Mesenchymal stem cell (in vitro differentiated cells and primary cell): Measurements from ENCODE around the gene EPHA10.
"Not testable (repeated sequence)": the region's sequence is repeated elsewhere in the genome, so short reads cannot be mapped to it uniquely, and the experiment has no call there.

Source experiments
- DNase-seq: peaks from one replicate; pipeline ENCODE4 v3.0.0-alpha.2; 2013
- H2AFZ ChIP-seq: one replicate; pipeline ENCODE4 v1.6.1; 2013; ENCODE audit warnings: low read depth, mild to moderate bottlenecking, control low read depth, inconsistent platforms, low read length, moderate library complexity
- H2AK5ac ChIP-seq: 2 replicates; pipeline ENCODE4 v1.6.1; 2013; ENCODE audit warnings: low read length, moderate library complexity, mild to moderate bottlenecking, inconsistent platforms; ENCODE audit not compliant: severe bottlenecking
- H2BK120ac ChIP-seq: one replicate; pipeline ENCODE4 v1.6.1; 2013; ENCODE audit warnings: low read depth, mild to moderate bottlenecking, inconsistent platforms, low read length, moderate library complexity
- H2BK12ac ChIP-seq, 2 experiments: one replicate each; pipeline ENCODE4 v1.6.1; 2013; ENCODE audit warnings: inconsistent platforms in 2 of 2, low read length in 2 of 2, mild to moderate bottlenecking in 2 of 2, moderate library complexity in 2 of 2, control low read depth in 1 of 2
- H2BK15ac ChIP-seq: one replicate; pipeline ENCODE4 v1.6.1; 2013; ENCODE audit warnings: mild to moderate bottlenecking, low read depth, inconsistent platforms; ENCODE audit not compliant: poor library complexity, severe bottlenecking
- H2BK5ac ChIP-seq: 2 replicates; pipeline ENCODE4 v1.6.1; 2013; ENCODE audit warnings: low read depth, mild to moderate bottlenecking, low read length, control low read depth, inconsistent platforms; ENCODE audit not compliant: poor library complexity, severe bottlenecking
- H3K14ac ChIP-seq, 2 experiments: one replicate each; pipeline ENCODE4 v1.6.1; 2013; ENCODE audit warnings: inconsistent platforms in 2 of 2, low read length in 2 of 2, control low read depth in 1 of 2, mild to moderate bottlenecking in 1 of 2, moderate library complexity in 1 of 2
- H3K18ac ChIP-seq, 2 experiments: one replicate each; pipeline ENCODE4 v1.6.1; 2013; ENCODE audit warnings: inconsistent platforms in 2 of 2, low read length in 2 of 2, control low read depth in 1 of 2, low read depth in 1 of 2, mild to moderate bottlenecking in 1 of 2
- H3K23ac ChIP-seq, 2 experiments: one replicate each; pipeline ENCODE4 v1.6.1; 2013; ENCODE audit warnings: inconsistent platforms in 2 of 2, low read length in 2 of 2, mild to moderate bottlenecking in 2 of 2, moderate library complexity in 2 of 2, control low read depth in 1 of 2
- H3K27ac ChIP-seq: 2 replicates; pipeline ENCODE4 v1.5.1; 2013; ENCODE audit warnings: mild to moderate bottlenecking, moderate library complexity, low read length, control low read depth, inconsistent platforms; ENCODE audit not compliant: poor library complexity, severe bottlenecking
- H3K27me3 ChIP-seq, 2 experiments: 2 replicates each; pipeline versions ENCODE4 v1.6.1 to v1.7.0; 2013; ENCODE audit warnings: low read length in 2 of 2, mild to moderate bottlenecking in 2 of 2, moderate library complexity in 2 of 2, control low read depth in 1 of 2, inconsistent platforms in 1 of 2; ENCODE audit not compliant: control insufficient read depth in 1 of 2, insufficient read depth in 1 of 2
- H3K36me3 ChIP-seq, 2 experiments: 2 replicates each; pipeline versions ENCODE4 v1.6.1 to v1.7.0; 2013; ENCODE audit warnings: low read length in 2 of 2, control low read depth in 1 of 2, inconsistent platforms in 1 of 2, low read depth in 1 of 2, mild to moderate bottlenecking in 1 of 2; ENCODE audit not compliant: insufficient read depth in 2 of 2, control insufficient read depth in 1 of 2
- H3K4ac ChIP-seq, 2 experiments: one replicate each; pipeline ENCODE4 v1.6.1; 2013; ENCODE audit warnings: inconsistent platforms in 2 of 2, low read length in 2 of 2, mild to moderate bottlenecking in 2 of 2, moderate library complexity in 2 of 2, control low read depth in 1 of 2, low read depth in 1 of 2
- H3K4me1 ChIP-seq: 2 replicates; pipeline ENCODE4 v1.6.1; 2013; ENCODE audit warnings: low read depth, low read length, control low read depth; ENCODE audit not compliant: control insufficient read depth, insufficient read depth
- H3K4me2 ChIP-seq: 2 replicates; pipeline ENCODE4 v1.6.1; 2013; ENCODE audit warnings: low read length, mild to moderate bottlenecking, inconsistent platforms; ENCODE audit not compliant: poor library complexity, severe bottlenecking
- H3K4me3 ChIP-seq, 2 experiments: 2 replicates each; pipeline versions ENCODE4 v1.5.1 to v1.7.0; 2013; ENCODE audit warnings: low read length in 2 of 2, mild to moderate bottlenecking in 2 of 2, control low read depth in 1 of 2, low read depth in 1 of 2; ENCODE audit not compliant: insufficient read depth in 1 of 2
- H3K79me1 ChIP-seq: replicated peaks from 2 replicates; pipeline ENCODE4 v1.6.1; 2013; ENCODE audit warnings: mild to moderate bottlenecking, control low read depth, low read length, inconsistent platforms; ENCODE audit not compliant: poor library complexity, severe bottlenecking
- H3K9ac ChIP-seq: 2 replicates; pipeline ENCODE4 v1.7.0; 2013; ENCODE audit warnings: mild to moderate bottlenecking, low read length, moderate library complexity
- H3K9me3 ChIP-seq: 2 replicates; pipeline ENCODE4 v1.7.0; 2013; ENCODE audit warnings: mild to moderate bottlenecking, low read length; ENCODE audit not compliant: control insufficient read depth
- H4K8ac ChIP-seq: one replicate; pipeline ENCODE4 v1.6.1; 2013; ENCODE audit warnings: inconsistent platforms, mild to moderate bottlenecking, low read length, moderate library complexity
- H4K91ac ChIP-seq: one replicate; pipeline ENCODE4 v1.6.1; 2013; ENCODE audit warnings: mild to moderate bottlenecking, low read length, inconsistent platforms
- WGBS: methylation state at CpG from one replicate; pipeline ENCODE4 v1.1.7; 2013; ENCODE audit warnings: mixed read lengths; 5-methylcytosine and 5-hydroxymethylcytosine counted together

Gene EPHA10

GRCh38 chr1:37782491-37782890, 17.6 kb upstream of the EPHA10 start:
- no peaks in the 10 kb centered on the region for H3K79me1 ChIP-seq
- no peak overlapping the region for H2BK12ac ChIP-seq
- no peak overlapping the region for H3K27ac ChIP-seq
- H3K4me3 ChIP-seq, result no peak overlapping the region
- no peak overlapping the region for H2BK120ac ChIP-seq
- no peak overlapping the region for H3K4me2 ChIP-seq
- no peaks in the 10 kb centered on the region for H3K36me3 ChIP-seq
- no peak overlapping the region for H2BK5ac ChIP-seq
- no peaks in the 10 kb centered on the region for H3K9me3 ChIP-seq
- H4K8ac ChIP-seq, result no peak overlapping the region
- no peak overlapping the region for H3K9ac ChIP-seq
- no peak overlapping the region for H3K4ac ChIP-seq
- no peak overlapping the region for H2BK15ac ChIP-seq
- H2AK5ac ChIP-seq, result no peak overlapping the region
- H3K18ac ChIP-seq, result no peak overlapping the region
- 77% methylated on average over 14 of the region's 17 CpGs for WGBS
- DNase-seq, result no peak
- no peaks in the 10 kb centered on the region for H3K4me1 ChIP-seq
- H3K27me3 ChIP-seq, result peaks cover 11 to 32% of the 10 kb centered on the region in 2 experiments
- no peak overlapping the region for H3K23ac ChIP-seq
- H4K91ac ChIP-seq, result no peak overlapping the region
- no peak overlapping the region for H3K14ac ChIP-seq
- no peak overlapping the region for H2AFZ ChIP-seq

GRCh38 chr1:37778654-37779053, 13.7 kb upstream of the EPHA10 start:
- no peak overlapping the region for H3K4me3 ChIP-seq

GRCh38 chr1:37776946-37777516, 12.1 kb upstream of the EPHA10 start:
- Histone ChIP-seq H4K91ac (no peak overlapping the region), H3K4ac (no peak overlapping the region), H3K23ac (no peak overlapping the region), H3K9me3 (peaks cover 10% of the 10 kb centered on the region), H2AK5ac (no peak overlapping the region), H2AFZ (no peak overlapping the region), H2BK15ac (no peak overlapping the region), H2BK5ac (no peak overlapping the region), H3K4me2 (no peak overlapping the region), H3K4me3 (no peak overlapping the region), H3K4me1 (no peaks in the 10 kb centered on the region), H3K27ac (no peak overlapping the region), H3K79me1 (no peaks in the 10 kb centered on the region), H3K27me3 (peaks cover 6 to 29% of the 10 kb centered on the region in 2 experiments), H2BK12ac (no peak overlapping the region), H3K14ac (no peak overlapping the region), H2BK120ac (no peak overlapping the region), H3K36me3 (no peaks in the 10 kb centered on the region), H3K9ac (no peak overlapping the region), H3K18ac (no peak overlapping the region), H4K8ac (no peak overlapping the region)
- 79% methylated on average over 4 of the region's 4 CpGs for WGBS
- no peak for DNase-seq

More at GRCh38 chr1:37778654-37779053, 13.7 kb upstream of the EPHA10 start:
- Histone ChIP-seq H4K8ac (no peak overlapping the region), H2BK5ac (no peak overlapping the region), H3K18ac (no peak overlapping the region), H3K4me2 (no peak overlapping the region), H2BK12ac (no peak overlapping the region), H2BK15ac (no peak overlapping the region), H3K23ac (no peak overlapping the region), H4K91ac (no peak overlapping the region), H3K4ac (no peak overlapping the region), H3K4me1 (no peaks in the 10 kb centered on the region), H2AK5ac (no peak overlapping the region), H3K27me3 (peaks cover 6 to 29% of the 10 kb centered on the region in 2 experiments), H3K9me3 (peaks cover 7% of the 10 kb centered on the region), H3K27ac (no peak overlapping the region), H3K14ac (no peak overlapping the region), H3K9ac (no peak overlapping the region), H2BK120ac (no peak overlapping the region), H3K36me3 (no peaks in the 10 kb centered on the region), H3K79me1 (no peaks in the 10 kb centered on the region), H2AFZ (no peak overlapping the region)
- WGBS, result 85% methylated on average over 3 of the region's 3 CpGs
- DNase-seq, result no peak

- H3K4me2 ChIP-seq, H2BK12ac ChIP-seq, H2BK15ac ChIP-seq: not testable (repeated sequence)
Measured at GRCh38 chr1:37771440-37771839, 6.5 kb upstream of the EPHA10 start.

More at GRCh38 chr1:37771440-37771839, 6.5 kb upstream of the EPHA10 start:
- H3K9me3 ChIP-seq, result peaks cover 10% of the 10 kb centered on the region
- H3K23ac ChIP-seq, H3K4me1 ChIP-seq, H3K27ac ChIP-seq, H2AFZ ChIP-seq, DNase-seq, H2BK120ac ChIP-seq, H3K14ac ChIP-seq, H3K18ac ChIP-seq, H3K79me1 ChIP-seq, H2BK5ac ChIP-seq, H3K4ac ChIP-seq, H4K8ac ChIP-seq, H3K36me3 ChIP-seq, H4K91ac ChIP-seq, H2AK5ac ChIP-seq, H3K4me3 ChIP-seq, H3K9ac ChIP-seq: not testable (repeated sequence)
- peaks cover 25 to 28% of the 10 kb centered on the region in 2 experiments for H3K27me3 ChIP-seq
